IPS DF 4.7 (cell line): ENCODE data around the gene GOLGA8B.
"Not testable (repeated sequence)": the region's sequence is repeated elsewhere in the genome, so short reads cannot be mapped to it uniquely, and the experiment has no call there.

ENCODE experiments used
- DNase-seq: peaks from one replicate; pipeline ENCODE4 v3.0.0-alpha.2; 2013; ENCODE audit warnings: low spot score; ENCODE audit errors: extremely low read depth

GOLGA8B gene

GRCh38 chr15:34598799-34599585 lies 15.5 kb upstream of the GOLGA8B start:
- DNase-seq: no peak

GRCh38 chr15:34597316-34597715 lies 13.9 kb upstream of the GOLGA8B start:
- DNase-seq: no peak

GRCh38 chr15:34594361-34594760 lies 10.9 kb upstream of the GOLGA8B start:
- DNase-seq: no peak

- no peak for DNase-seq
Measured at GRCh38 chr15:34591306-34591705, 7.9 kb upstream of the GOLGA8B start.

GRCh38 chr15:34588046-34588674 lies 4.7 kb upstream of the GOLGA8B start:
- no peak for DNase-seq

- DNase-seq: not testable (repeated sequence)
Measured at GRCh38 chr15:34585966-34586365, 2.5 kb upstream of the GOLGA8B start.

GRCh38 chr15:34584996-34585395 lies 1.5 kb upstream of the GOLGA8B start:
- DNase-seq: no peak

- no peak for DNase-seq
Measured at GRCh38 chr15:34584330-34584668, 848 bp upstream of the GOLGA8B start.

- DNase-seq: no peak
Measured at GRCh38 chr15:34582461-34583371, 735 bp downstream of the GOLGA8B start.

- not testable (repeated sequence) for DNase-seq
Measured at GRCh38 chr15:34581687-34582460, 1.6 kb downstream of the GOLGA8B start.

GRCh38 chr15:34581043-34581365 lies 2.4 kb downstream of the GOLGA8B start:
- no peak for DNase-seq

- not testable (repeated sequence) for DNase-seq
Measured at GRCh38 chr15:34580251-34581042, 3.0 kb downstream of the GOLGA8B start.

GRCh38 chr15:34578283-34578674 lies 5.2 kb downstream of the GOLGA8B start:
- no peak for DNase-seq

GRCh38 chr15:34577658-34578282 lies 5.7 kb downstream of the GOLGA8B start:
- not testable (repeated sequence) for DNase-seq

GRCh38 chr15:34575035-34575434 lies 8.4 kb downstream of the GOLGA8B start:
- not testable (repeated sequence) for DNase-seq

- not testable (repeated sequence) for DNase-seq
Measured at GRCh38 chr15:34572921-34573320, 10.5 kb downstream of the GOLGA8B start.

- not testable (repeated sequence) for DNase-seq
Measured at GRCh38 chr15:34572019-34572641, 11.3 kb downstream of the GOLGA8B start.

- DNase-seq: not testable (repeated sequence)
Measured at GRCh38 chr15:34569670-34570396, 13.6 kb downstream of the GOLGA8B start.

GRCh38 chr15:34567174-34567573 lies 16.3 kb downstream of the GOLGA8B start:
- not testable (repeated sequence) for DNase-seq
